ENCODE results near the gene NR2F1.

The NR2F1 gene

GRCh38 chr5:93577854-93578812 is 4.9 kb upstream of the NR2F1 start:
- no peak for DNase-seq

GRCh38 chr5:93578813-93579691 is 4.0 kb upstream of the NR2F1 start:
- DNase-seq: no peak

GRCh38 chr5:93579692-93580062 is 3.3 kb upstream of the NR2F1 start:
- no peak for DNase-seq

- no peak for DNase-seq
Observed at GRCh38 chr5:93580063-93580926, 2.7 kb upstream of the NR2F1 start.

- DNase-seq: no peak
Observed at GRCh38 chr5:93580927-93581445, 2.0 kb upstream of the NR2F1 start, which contains the start of gene NR2F1-AS1. Gene NR2F1-AS1 (minus strand): TSS chr5:93581219.

GRCh38 chr5:93582167-93582462 is 907 bp upstream of the NR2F1 start:
- no peak for DNase-seq

GRCh38 chr5:93583439-93583767 is 381 bp downstream of the NR2F1 start:
- no peak for DNase-seq

GRCh38 chr5:93583768-93584595 is 960 bp downstream of the NR2F1 start:
- no peak for DNase-seq

GRCh38 chr5:93584596-93585040 is 1.6 kb downstream of the NR2F1 start:
- DNase-seq: no peak

- peak; percentile 31 for DNase-seq
Observed at GRCh38 chr5:93585041-93585766, 2.2 kb downstream of the NR2F1 start.

- no peak for DNase-seq
Observed at GRCh38 chr5:93585767-93586385, 2.9 kb downstream of the NR2F1 start.

GRCh38 chr5:93586736-93587596 is 3.9 kb downstream of the NR2F1 start:
- no peak for DNase-seq

GRCh38 chr5:93587597-93588351 is 4.8 kb downstream of the NR2F1 start:
- no peak for DNase-seq

- DNase-seq: no peak
Observed at GRCh38 chr5:93588352-93589151, 5.5 kb downstream of the NR2F1 start.

- DNase-seq: no peak
Observed at GRCh38 chr5:93589152-93589828, 6.3 kb downstream of the NR2F1 start.

- DNase-seq: no peak
Observed at GRCh38 chr5:93589829-93590215, 6.8 kb downstream of the NR2F1 start.

GRCh38 chr5:93590493-93590892 is 7.5 kb downstream of the NR2F1 start:
- no peak for DNase-seq

Data from NCI-H446 treated with DMSO at 0.1 percent for 48 hours (cell line).